Caco-2 (cell line): ENCODE results near the gene SLC10A1. TPM values are rescaled to one million over a fixed set of nuclear protein-coding genes. Genes with fewer than 3 reads are reported as not detected.

Experiments used
- BruUV-seq: library from RNA; stranded (reverse); fragments of 400-500 nt; replicated peaks from 2 replicates; lab custom pipeline; 2021; lab: Mats Ljungman, UMichigan
- CTCF ChIA-PET: fragments of 300-600 bp; sonication (Branson Sonifier 250); formaldehyde crosslinking; loops from one replicate; lab custom pipeline; 2022; ENCODE audit warnings: antibody characterized with exemption; lab: Charles Lee
- POLR2A ChIA-PET: fragments of 300-600 bp; sonication (Branson Sonifier 250); formaldehyde crosslinking; loops from one replicate; lab custom pipeline; 2022; ENCODE audit warnings: antibody characterized with exemption; lab: Charles Lee
- DNase-seq, 2 experiments: peaks; one replicate each; pipeline versions ENCODE4 v3.0.0 to v3.0.0-alpha.2; 2020 to 2022
- H3K27me3 ChIP-seq: replicated peaks from 2 replicates; pipeline ENCODE4 v1.6.0; 2011; ENCODE audit warnings: low read length; ENCODE audit not compliant: control insufficient read depth, insufficient read depth
- H3K36me3 ChIP-seq: 2 replicates; pipeline ENCODE4 v1.5.1; 2011; ENCODE audit warnings: low read length; ENCODE audit not compliant: control insufficient read depth, insufficient read depth
- H3K4me1 ChIP-seq: fragments of 250-450 bp; sonication (Bioruptor Pico); 2 replicates; pipeline ENCODE4 v1.5.1; 2020; ENCODE audit warnings: mild to moderate bottlenecking
- H3K4me3 ChIP-seq: 2 replicates; pipeline ENCODE4 v1.5.1; 2011; ENCODE audit warnings: low read depth, mild to moderate bottlenecking, control low read depth, low read length
- H3K9me3 ChIP-seq: fragments of 250-450 bp; sonication (Bioruptor Pico); 2 replicates; pipeline ENCODE4 v1.5.1; 2020; ENCODE audit warnings: mild to moderate bottlenecking, moderate library complexity
- H3K27ac Mint-ChIP-seq: one replicate; pipeline ENCODE4 v1.8.0; 2022; ENCODE audit warnings: mixed read lengths; ENCODE audit not compliant: unreplicated experiment
- H3K27me3 Mint-ChIP-seq: one replicate; pipeline ENCODE4 v1.8.0; 2022; ENCODE audit warnings: mixed read lengths; ENCODE audit not compliant: insufficient read depth, unreplicated experiment
- H3K36me3 Mint-ChIP-seq: one replicate; pipeline ENCODE4 v1.8.0; 2022; ENCODE audit warnings: mild to moderate bottlenecking, mixed read lengths; ENCODE audit not compliant: insufficient read depth, unreplicated experiment
- H3K4me1 Mint-ChIP-seq: one replicate; pipeline ENCODE4 v1.8.0; 2022; ENCODE audit warnings: low read depth, mixed read lengths; ENCODE audit not compliant: unreplicated experiment
- H3K4me3 Mint-ChIP-seq: one replicate; pipeline ENCODE4 v1.8.0; 2022; ENCODE audit warnings: mild to moderate bottlenecking, moderate library complexity, mixed read lengths; ENCODE audit not compliant: unreplicated experiment
- H3K9me3 Mint-ChIP-seq: one replicate; pipeline ENCODE4 v1.8.0; 2022; ENCODE audit warnings: mixed read lengths; ENCODE audit not compliant: unreplicated experiment
- CTCF ChIP-seq, 2 experiments: fragments of 200-600 bp in 1 of 2; IDR thresholded peaks; 1 replicate in 1 of 2; 2 replicates in 1 of 2; pipeline versions ENCODE4 v1.5.1 to v1.8.0; 2011 to 2022; ENCODE audit warnings: antibody characterized with exemption in 1 of 2, control low read depth in 1 of 2, inconsistent platforms in 1 of 2, low read depth in 1 of 2, low read length in 1 of 2, mild to moderate bottlenecking in 1 of 2, moderate library complexity in 1 of 2; ENCODE audit not compliant: insufficient read depth in 1 of 2, severe bottlenecking in 1 of 2, unreplicated experiment in 1 of 2
- intact Hi-C: fragments of 100-400 bp; cut with micrococcal nuclease; formaldehyde crosslinking; loops from one replicate; pipeline ENCODE4 v1.10.0; 2022; ENCODE audit not compliant: unreplicated experiment
- total RNA-seq: library from RNA; stranded (reverse); gene quantifications from 2 replicates; pipeline ENCODE4 v1.2.3, GENCODE V29; 2022

SLC10A1 gene
- total RNA-seq, 1 experiment from 2014 or later: 3.8 TPM

GRCh38 chr14:69808919-69809808 lies 12.1 kb upstream of the SLC10A1 start:
- H3K9me3 Mint-ChIP-seq: peaks cover 9% of the 10 kb centered on the region
- TF ChIP-seq CTCF (IDR thresholded peaks at IDR 0.05; ENCODE audit: insufficient read depth in 1 of 2, low read depth in 1 of 2, low read length in 1 of 2, severe bottlenecking in 1 of 2, unreplicated experiment in 1 of 2): no peak
- intact Hi-C loops: loop anchor here (1.0 kb wide), 1 partner anchor 12 kb away; the partner anchor contains the start of gene SLC10A1
- ChIA-PET POLR2A (interaction anchor here (0.7 kb wide), 1 partner anchor 42 kb away, joined by 3 read pairs; the partner anchor contains the start of gene SRSF5), CTCF (interaction anchor here (1.2 kb wide), 1 partner anchor 219 kb away, joined by 4 read pairs; no protein-coding TSS in a partner anchor)
- DNase-seq: peak; percentile 42 to 68
- H3K36me3 ChIP-seq: no peaks in the 10 kb centered on the region
- no peaks in the 10 kb centered on the region; the same call in 1 of the 2 replicates for H3K9me3 ChIP-seq
- H3K27me3 ChIP-seq: no peaks in the 10 kb centered on the region
- H3K27me3 Mint-ChIP-seq: no peaks in the 10 kb centered on the region
- peaks cover 26% of the 10 kb centered on the region for H3K4me1 Mint-ChIP-seq
- peaks cover 56% of the 10 kb centered on the region for H3K4me1 ChIP-seq
- H3K4me3 Mint-ChIP-seq: peak overlapping the region; percentile 37
- BruUV-seq: no TSS peak
- no peak overlapping the region for H3K4me3 ChIP-seq
- peaks cover 5% of the 10 kb centered on the region for H3K36me3 Mint-ChIP-seq
- H3K27ac Mint-ChIP-seq: peak overlapping the region; percentile 82

- intact Hi-C loops: no loop called here
- Mint-ChIP-seq H3K27me3 (no peaks in the 10 kb centered on the region), H3K9me3 (peaks cover 9% of the 10 kb centered on the region), H3K4me3 (no peak overlapping the region), H3K36me3 (peaks cover 5% of the 10 kb centered on the region), H3K4me1 (peaks cover 26% of the 10 kb centered on the region), H3K27ac (no peak overlapping the region)
- H3K9me3 ChIP-seq: no peaks in the 10 kb centered on the region; the same call in 1 of the 2 replicates
- H3K27me3 ChIP-seq: no peaks in the 10 kb centered on the region
- no peak for TF ChIP-seq CTCF (IDR thresholded peaks at IDR 0.05; ENCODE audit: insufficient read depth in 1 of 2, low read depth in 1 of 2, low read length in 1 of 2, severe bottlenecking in 1 of 2, unreplicated experiment in 1 of 2)
- CTCF ChIA-PET: interaction anchor here (0.7 kb wide), 1 partner anchor 1002 kb away, joined by 3 read pairs; the partner anchor contains the start of gene MAP3K9
- no peak overlapping the region for H3K4me3 ChIP-seq
- DNase-seq: no peak
- H3K4me1 ChIP-seq: peaks cover 45% of the 10 kb centered on the region
- BruUV-seq: no TSS peak
- POLR2A ChIA-PET: interaction anchor here (0.5 kb wide), 1 partner anchor 221 kb away, joined by 3 read pairs; no protein-coding TSS in a partner anchor
- no peaks in the 10 kb centered on the region for H3K36me3 ChIP-seq
Observed at GRCh38 chr14:69807192-69807591, 10.2 kb upstream of the SLC10A1 start.

- BruUV-seq: no TSS peak
Observed at GRCh38 chr14:69804902-69805301, 7.9 kb upstream of the SLC10A1 start.

More at GRCh38 chr14:69804902-69805301, 7.9 kb upstream of the SLC10A1 start:
- peaks cover 5% of the 10 kb centered on the region for H3K9me3 Mint-ChIP-seq
- H3K4me1 Mint-ChIP-seq: peaks cover 11% of the 10 kb centered on the region
- ChIA-PET POLR2A (no interaction called here), CTCF (no interaction called here)
- H3K27ac Mint-ChIP-seq: no peak overlapping the region
- no peaks in the 10 kb centered on the region for H3K27me3 Mint-ChIP-seq
- intact Hi-C loops: no loop called here
- H3K27me3 ChIP-seq: no peaks in the 10 kb centered on the region
- H3K4me3 Mint-ChIP-seq: no peak overlapping the region
- no peaks in the 10 kb centered on the region for H3K36me3 Mint-ChIP-seq
- no peak for DNase-seq
- H3K36me3 ChIP-seq: no peaks in the 10 kb centered on the region
- no peaks in the 10 kb centered on the region; the same call in 1 of the 2 replicates for H3K9me3 ChIP-seq
- H3K4me3 ChIP-seq: no peak overlapping the region
- H3K4me1 ChIP-seq: peaks cover 23% of the 10 kb centered on the region
- TF ChIP-seq CTCF (IDR thresholded peaks at IDR 0.05; ENCODE audit: insufficient read depth in 1 of 2, low read depth in 1 of 2, low read length in 1 of 2, severe bottlenecking in 1 of 2, unreplicated experiment in 1 of 2): no peak
